Measurements from ENCODE around the gene F7. TPM values are rescaled to one million over a fixed set of nuclear protein-coding genes. Genes with fewer than 3 reads are reported as not detected.

The F7 gene
- polyA plus RNA-seq, 3 donors from 2014 or later: 0.77 TPM; not detected in 2

- Mint-ChIP-seq H3K4me1 (peaks cover 0 to 10% of the 10 kb centered on the region in 2 donors), H3K27me3 (ENCODE audit: low read depth in 3 of 3) (peaks cover 3 to 8% (median 6%) of the 10 kb centered on the region in 3 donors), H3K4me3 (no peak overlapping the region), H3K36me3 (no peaks in the 10 kb centered on the region), H3K27ac (no peak overlapping the region), H3K9me3 (no peaks in the 10 kb centered on the region)
- no peak for DNase-seq
Observed at GRCh38 chr13:113125506-113126264, 20.1 kb downstream of the F7 start.

GRCh38 chr13:113126265-113127150, 20.9 kb downstream of the F7 start:
- peaks cover 0 to 10% of the 10 kb centered on the region in 2 donors for H3K4me1 Mint-ChIP-seq
- H3K36me3 Mint-ChIP-seq: no peaks in the 10 kb centered on the region
- peak overlapping the region in 1 of 6 donors; percentile 41 for H3K27ac Mint-ChIP-seq
- H3K4me3 Mint-ChIP-seq: no peak overlapping the region
- H3K9me3 Mint-ChIP-seq: no peaks in the 10 kb centered on the region
- no peak for DNase-seq
- peaks cover 3 to 8% (median 6%) of the 10 kb centered on the region in 3 donors for H3K27me3 Mint-ChIP-seq (ENCODE audit: low read depth in 3 of 3)

GRCh38 chr13:113129480-113129879, 23.9 kb downstream of the F7 start:
- H3K36me3 Mint-ChIP-seq: no peaks in the 10 kb centered on the region
- no peak for DNase-seq
- peaks cover 0 to 10% of the 10 kb centered on the region in 2 donors for H3K4me1 Mint-ChIP-seq
- H3K9me3 Mint-ChIP-seq: no peaks in the 10 kb centered on the region
- H3K27ac Mint-ChIP-seq: no peak overlapping the region
- peaks cover 5 to 8% (median 6%) of the 10 kb centered on the region in 3 donors for H3K27me3 Mint-ChIP-seq (ENCODE audit: low read depth in 3 of 3)
- H3K4me3 Mint-ChIP-seq: peak overlapping the region in 4 of 5 donors; percentile 38 to 75 (median 50)

DNA sequence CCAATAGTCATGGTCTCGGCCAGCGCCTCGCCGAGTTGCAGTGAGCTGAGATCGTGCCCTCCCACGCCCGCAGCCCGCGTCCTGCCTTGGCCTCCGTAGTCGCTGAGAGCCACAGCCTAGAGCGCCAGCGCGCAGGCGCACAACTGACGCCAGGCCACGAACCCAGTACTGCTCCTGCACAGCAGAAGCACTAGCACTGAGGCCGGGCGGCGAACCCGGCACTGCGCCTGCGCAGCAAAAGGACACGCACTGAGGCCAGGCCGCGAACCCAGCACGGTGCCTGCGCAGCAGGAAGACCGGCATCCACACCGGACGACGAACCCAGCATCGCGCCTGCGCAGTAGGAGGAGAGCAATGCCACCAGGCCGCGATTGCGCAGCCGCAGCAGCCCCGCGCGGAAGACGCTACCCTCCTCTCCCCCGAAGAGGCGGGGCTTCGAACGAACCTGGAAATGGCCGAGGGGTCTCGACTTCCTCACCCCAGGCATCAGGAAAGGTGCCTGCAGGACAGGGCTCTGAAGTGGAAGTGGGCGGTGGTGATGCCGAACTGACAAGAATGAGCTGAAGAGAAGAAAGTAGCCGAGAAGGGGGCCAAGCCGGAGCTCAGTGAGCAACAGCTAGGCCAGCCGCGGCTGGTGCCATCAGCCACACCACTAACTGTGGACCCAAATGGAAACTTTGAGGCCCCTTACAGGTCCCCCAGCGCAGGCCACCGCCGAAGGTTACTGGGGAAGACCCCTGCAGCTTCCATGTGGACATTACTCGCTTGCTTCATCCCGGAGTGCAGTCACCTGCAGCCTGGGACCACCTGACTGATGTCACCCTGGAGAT, 24.5 kb downstream of the F7 start:
- H3K4me3 Mint-ChIP-seq: peak overlapping the region; percentile 40 to 75 (median 50)

DNA sequence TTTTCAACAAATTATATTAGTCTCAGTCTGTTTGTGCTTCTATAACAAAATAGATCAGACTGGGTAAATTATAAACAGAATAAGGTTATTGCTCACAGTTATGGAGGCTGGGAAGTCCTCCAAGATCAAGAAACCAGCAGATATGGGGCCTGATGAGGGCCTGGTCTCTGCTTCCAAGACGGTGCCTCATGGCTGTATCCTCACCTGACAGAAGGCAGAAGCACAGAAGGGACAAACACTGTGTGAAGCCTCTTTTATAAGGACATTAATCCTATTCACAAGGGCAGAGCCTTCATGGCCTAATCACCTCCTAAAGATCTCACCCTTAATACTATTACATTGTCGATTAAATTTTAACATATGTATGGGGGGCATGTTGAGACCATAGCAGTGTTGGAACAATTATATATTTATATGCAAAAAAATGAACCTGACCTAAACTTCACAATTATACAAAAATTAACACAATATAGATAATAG, 29.7 kb downstream of the F7 start:
- Mint-ChIP-seq H3K27ac (no peak overlapping the region), H3K27me3 (ENCODE audit: low read depth in 3 of 3) (peaks cover 0 to 5% (median 2%) of the 10 kb centered on the region in 3 donors), H3K4me1 (no peaks in the 10 kb centered on the region), H3K36me3 (no peaks in the 10 kb centered on the region), H3K9me3 (no peaks in the 10 kb centered on the region), H3K4me3 (no peak overlapping the region)
- no peak for DNase-seq

More for the DNA sequence above, 24.5 kb downstream of the F7 start:
- DNase-seq: peak; percentile 31 to 50 (median 38)
- H3K36me3 Mint-ChIP-seq: no peaks in the 10 kb centered on the region
- H3K9me3 Mint-ChIP-seq: no peaks in the 10 kb centered on the region
- H3K27me3 Mint-ChIP-seq (ENCODE audit: low read depth in 3 of 3): peaks cover 5 to 8% (median 6%) of the 10 kb centered on the region in 3 donors
- no peak overlapping the region for H3K27ac Mint-ChIP-seq
- H3K4me1 Mint-ChIP-seq: peaks cover 0 to 10% of the 10 kb centered on the region in 2 donors

GRCh38 chr13:113137691-113138298, 32.2 kb downstream of the F7 start:
- H3K9me3 Mint-ChIP-seq: no peaks in the 10 kb centered on the region
- H3K27ac Mint-ChIP-seq: peak overlapping the region in 1 of 6 donors; percentile 21
- no peaks in the 10 kb centered on the region for H3K4me1 Mint-ChIP-seq
- no peak for DNase-seq
- H3K27me3 Mint-ChIP-seq (ENCODE audit: low read depth in 3 of 3): peaks cover 0 to 5% (median 2%) of the 10 kb centered on the region in 3 donors
- H3K4me3 Mint-ChIP-seq: no peak overlapping the region
- H3K36me3 Mint-ChIP-seq: no peaks in the 10 kb centered on the region

GRCh38 chr13:113138792-113139551, 33.4 kb downstream of the F7 start:
- no peak for DNase-seq
- Mint-ChIP-seq H3K4me3 (no peak overlapping the region), H3K27ac (no peak overlapping the region), H3K9me3 (no peaks in the 10 kb centered on the region), H3K36me3 (no peaks in the 10 kb centered on the region), H3K4me1 (no peaks in the 10 kb centered on the region), H3K27me3 (ENCODE audit: low read depth in 3 of 3) (peaks cover 0 to 5% (median 2%) of the 10 kb centered on the region in 3 donors)

DNA sequence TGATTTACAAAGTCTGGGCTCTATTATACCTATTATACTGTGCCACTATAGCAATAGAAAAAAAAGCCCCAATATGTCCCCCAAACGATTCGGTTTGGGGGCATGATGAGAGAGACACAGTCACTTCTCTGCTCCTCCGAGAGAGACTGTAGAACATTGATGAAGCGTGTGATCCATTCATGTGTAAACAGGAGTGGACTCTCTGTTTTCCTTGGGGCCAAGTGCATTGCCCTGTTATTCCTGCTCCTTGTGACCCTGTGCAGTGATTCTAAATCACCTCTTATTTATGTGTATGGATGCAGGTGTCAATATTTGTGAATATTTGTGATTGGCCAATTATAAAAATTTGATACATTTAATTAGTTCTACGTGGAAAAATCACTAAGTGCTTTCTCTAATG, 34.0 kb downstream of the F7 start:
- H3K27ac Mint-ChIP-seq: no peak overlapping the region
- DNase-seq: no peak
- no peaks in the 10 kb centered on the region for H3K36me3 Mint-ChIP-seq
- no peak overlapping the region for H3K4me3 Mint-ChIP-seq
- no peaks in the 10 kb centered on the region for H3K9me3 Mint-ChIP-seq
- H3K4me1 Mint-ChIP-seq: no peaks in the 10 kb centered on the region
- H3K27me3 Mint-ChIP-seq (ENCODE audit: low read depth in 3 of 3): peaks cover 0 to 5% (median 0%) of the 10 kb centered on the region in 3 donors

- H3K27ac Mint-ChIP-seq: no peak overlapping the region
Observed at GRCh38 chr13:113140677-113141600, 35.3 kb downstream of the F7 start.

GRCh38 chr13:113141601-113141970, 36.0 kb downstream of the F7 start:
- H3K4me3 Mint-ChIP-seq: no peak overlapping the region
- H3K36me3 Mint-ChIP-seq: no peaks in the 10 kb centered on the region
- H3K9me3 Mint-ChIP-seq: no peaks in the 10 kb centered on the region
- no peak overlapping the region for H3K27ac Mint-ChIP-seq
- H3K27me3 Mint-ChIP-seq (ENCODE audit: low read depth in 3 of 3): peaks cover 0 to 5% (median 0%) of the 10 kb centered on the region in 3 donors
- H3K4me1 Mint-ChIP-seq: no peaks in the 10 kb centered on the region
- DNase-seq: no peak

More at GRCh38 chr13:113140677-113141600, 35.3 kb downstream of the F7 start:
- Mint-ChIP-seq H3K27me3 (ENCODE audit: low read depth in 3 of 3) (peaks cover 0 to 5% (median 0%) of the 10 kb centered on the region in 3 donors), H3K4me3 (no peak overlapping the region), H3K36me3 (no peaks in the 10 kb centered on the region), H3K4me1 (no peaks in the 10 kb centered on the region), H3K9me3 (no peaks in the 10 kb centered on the region)
- no peak for DNase-seq

DNA sequence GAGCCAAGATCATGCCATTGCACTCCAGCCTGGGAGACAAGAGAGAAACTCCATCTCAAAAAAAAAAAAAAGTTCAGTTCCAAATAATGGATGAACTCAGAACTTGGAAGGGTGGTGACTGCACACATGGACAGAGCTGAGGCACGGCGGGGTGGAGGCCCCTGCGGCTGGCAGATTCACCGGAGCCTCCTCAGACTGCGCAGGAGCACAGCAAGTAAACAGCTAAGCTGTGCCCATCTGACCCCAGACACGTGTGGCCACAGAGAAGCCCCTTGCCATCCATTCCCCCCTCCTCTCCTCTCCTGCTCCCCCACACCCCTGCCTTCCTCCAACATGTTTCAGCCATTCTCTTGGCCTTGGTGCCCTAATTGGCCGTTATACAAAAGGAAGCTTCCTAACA, 37.3 kb downstream of the F7 start:
- no peaks in the 10 kb centered on the region for H3K4me1 Mint-ChIP-seq
- DNase-seq: no peak
- no peaks in the 10 kb centered on the region for H3K36me3 Mint-ChIP-seq
- H3K27ac Mint-ChIP-seq: peak overlapping the region in 1 of 6 donors; percentile 71
- no peaks in the 10 kb centered on the region for H3K9me3 Mint-ChIP-seq
- no peak overlapping the region for H3K4me3 Mint-ChIP-seq
- peaks cover 0 to 5% (median 0%) of the 10 kb centered on the region in 3 donors for H3K27me3 Mint-ChIP-seq (ENCODE audit: low read depth in 3 of 3)
